OCI-LY3 (cell line): ENCODE measurements around the gene NFXL1.

Source experiments
- H2AFZ ChIP-seq: fragments of 200-600, 300-600 bp; shearing (Covaris generic); 2 replicates; pipeline ENCODE4 v1.6.0; 2014; ENCODE audit warnings: antibody characterized with exemption, low read depth, low read length
- H3K27ac ChIP-seq: fragments of 200-600, 300-600 bp; sonication (generic); 2 replicates; pipeline ENCODE4 v1.5.1; 2014; ENCODE audit warnings: mild to moderate bottlenecking, low read length, moderate library complexity, mixed read lengths
- H3K27me3 ChIP-seq: fragments of 200-600, 300-600 bp; sonication (generic); 2 replicates; pipeline ENCODE4 v1.6.1; 2014; ENCODE audit warnings: low read depth, low read length, mixed read lengths
- H3K36me3 ChIP-seq: fragments of 200-600, 300-600 bp; sonication (generic); replicated peaks from 2 replicates; pipeline ENCODE3; 2014; ENCODE audit warnings: low read depth, low read length, mixed read lengths
- H3K4me1 ChIP-seq: fragments of 300-600, 200-600 bp; sonication (generic); 2 replicates; pipeline ENCODE4 v1.6.1; 2014; ENCODE audit warnings: low read length, mixed read lengths
- H3K4me2 ChIP-seq: fragments of 200-600, 300-600 bp; sonication (generic); 2 replicates; pipeline ENCODE4 v1.6.1; 2014; ENCODE audit warnings: low read length, mixed read lengths
- H3K4me3 ChIP-seq: fragments of 300-600, 200-600 bp; sonication (generic); 2 replicates; pipeline ENCODE4 v1.5.1; 2014; ENCODE audit warnings: antibody characterized with exemption, mild to moderate bottlenecking, low read length, moderate library complexity
- H3K79me2 ChIP-seq: fragments of 300-600, 200-600 bp; shearing (Covaris generic); 2 replicates; pipeline ENCODE4 v1.6.1; 2014; ENCODE audit warnings: mild to moderate bottlenecking, low read length, mixed read lengths
- H3K9ac ChIP-seq: fragments of 300-600, 200-600 bp; shearing (Covaris generic); 2 replicates; pipeline ENCODE4 v1.6.0; 2014; ENCODE audit warnings: mild to moderate bottlenecking, low read length, moderate library complexity
- H3K9me3 ChIP-seq: fragments of 200-600, 300-600 bp; shearing (Covaris generic); 2 replicates; pipeline ENCODE4 v1.6.1; 2014; ENCODE audit warnings: low read length, mixed read lengths; ENCODE audit not compliant: insufficient read depth
- H4K20me1 ChIP-seq: fragments of 200-600, 300-600 bp; sonication (generic); 2 replicates; pipeline ENCODE4 v1.6.1; 2016; ENCODE audit warnings: low read length, mixed read lengths; ENCODE audit not compliant: insufficient read depth
- CTCF ChIP-seq: fragments of 200-600, 300-600 bp; sonication (generic); IDR thresholded peaks from 2 replicates; pipeline ENCODE4 v1.5.1; 2014; ENCODE audit warnings: antibody characterized with exemption, low read length, low read depth
- EZH2phosphoT487 ChIP-seq: fragments of 200-600 bp; shearing (Covaris generic); IDR thresholded peaks from 2 replicates; pipeline ENCODE4 v1.6.1; 2018; ENCODE audit warnings: antibody characterized with exemption, mixed run types, low read depth

The NFXL1 gene

GRCh38 chr4:47827343-47828047 lies 86.9 kb downstream of the NFXL1 start:
- H3K36me3 ChIP-seq, result no peaks in the 10 kb centered on the region
- H3K9ac ChIP-seq, result no peak overlapping the region
- no peak overlapping the region for H3K4me2 ChIP-seq
- H3K4me3 ChIP-seq, result no peak overlapping the region
- H2AFZ ChIP-seq, result no peak overlapping the region
- TF ChIP-seq EZH2phosphoT487 (no peak), CTCF (no peak)
- H3K9me3 ChIP-seq, result no peaks in the 10 kb centered on the region
- H3K27me3 ChIP-seq, result no peaks in the 10 kb centered on the region
- no peaks in the 10 kb centered on the region for H3K79me2 ChIP-seq
- peaks cover 6% of the 10 kb centered on the region; the same call in 1 of the 2 replicates for H3K4me1 ChIP-seq
- H3K27ac ChIP-seq, result no peak overlapping the region
- H4K20me1 ChIP-seq, result no peaks in the 10 kb centered on the region

GRCh38 chr4:47824840-47825239 lies 89.5 kb downstream of the NFXL1 start:
- Histone ChIP-seq H4K20me1 (no peaks in the 10 kb centered on the region), H3K27ac (no peak overlapping the region), H3K4me2 (no peak overlapping the region), H3K79me2 (no peaks in the 10 kb centered on the region), H3K4me3 (no peak overlapping the region), H3K9me3 (no peaks in the 10 kb centered on the region), H2AFZ (no peak overlapping the region), H3K9ac (no peak overlapping the region), H3K27me3 (no peaks in the 10 kb centered on the region), H3K4me1 (peaks cover 6% of the 10 kb centered on the region; the same call in 1 of the 2 replicates), H3K36me3 (no peaks in the 10 kb centered on the region)
- TF ChIP-seq CTCF (no peak), EZH2phosphoT487 (no peak)

DNA sequence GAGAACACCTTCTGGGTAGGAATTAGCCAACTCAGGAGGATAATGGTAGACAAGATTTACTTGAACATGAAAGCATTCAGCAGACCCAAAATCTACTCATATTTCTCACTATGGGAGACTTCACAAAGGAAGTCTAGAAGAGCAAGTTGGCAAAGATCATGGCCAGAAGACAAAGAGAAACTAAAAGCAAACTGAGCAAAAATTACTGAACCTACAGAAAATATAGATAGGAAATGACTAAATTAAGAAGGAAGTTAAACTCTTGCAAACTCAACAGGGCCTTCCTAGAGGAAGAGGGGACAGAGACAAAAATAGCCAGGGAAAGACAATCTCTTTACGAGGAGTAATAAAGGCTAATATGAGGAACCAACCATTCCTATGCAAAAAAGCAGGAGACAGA lies 95.2 kb downstream of the NFXL1 start:
- TF ChIP-seq CTCF (no peak), EZH2phosphoT487 (no peak)
- Histone ChIP-seq H3K4me3 (no peak overlapping the region), H3K27me3 (no peaks in the 10 kb centered on the region), H3K4me2 (0 out of 2 replicates have a peak overlapping the region, but pooled peaks have one; percentile 5), H3K36me3 (no peaks in the 10 kb centered on the region), H3K9ac (no peak overlapping the region), H3K4me1 (no peaks in the 10 kb centered on the region), H2AFZ (no peak overlapping the region), H3K9me3 (no peaks in the 10 kb centered on the region), H3K79me2 (no peaks in the 10 kb centered on the region), H4K20me1 (no peaks in the 10 kb centered on the region), H3K27ac (no peak overlapping the region)

- H2AFZ ChIP-seq, result no peak overlapping the region
- H4K20me1 ChIP-seq, result no peaks in the 10 kb centered on the region
- no peaks in the 10 kb centered on the region for H3K4me1 ChIP-seq
- no peaks in the 10 kb centered on the region for H3K36me3 ChIP-seq
- no peaks in the 10 kb centered on the region for H3K27me3 ChIP-seq
- no peak for TF ChIP-seq EZH2phosphoT487
- H3K4me3 ChIP-seq, result no peak overlapping the region
- H3K79me2 ChIP-seq, result no peaks in the 10 kb centered on the region
- no peaks in the 10 kb centered on the region for H3K9me3 ChIP-seq
- H3K9ac ChIP-seq, result no peak overlapping the region
- no peak overlapping the region for H3K4me2 ChIP-seq
- H3K27ac ChIP-seq, result no peak overlapping the region
Observed at GRCh38 chr4:47817275-47817674, 97.1 kb downstream of the NFXL1 start.
